HS-27A (cell line): ENCODE data around the gene TMPRSS13.
"Not testable (repeated sequence)": the region's sequence is repeated elsewhere in the genome, so short reads cannot be mapped to it uniquely, and the experiment has no call there.

Experiments used
- DNase-seq: peaks from one replicate; pipeline ENCODE4 v3.0.0-alpha.2; 2012; ENCODE audit warnings: low read depth, missing footprints

TMPRSS13 gene

GRCh38 chr11:117872975-117873827 lies 56.0 kb downstream of the TMPRSS13 start:
- no peak for DNase-seq

DNA sequence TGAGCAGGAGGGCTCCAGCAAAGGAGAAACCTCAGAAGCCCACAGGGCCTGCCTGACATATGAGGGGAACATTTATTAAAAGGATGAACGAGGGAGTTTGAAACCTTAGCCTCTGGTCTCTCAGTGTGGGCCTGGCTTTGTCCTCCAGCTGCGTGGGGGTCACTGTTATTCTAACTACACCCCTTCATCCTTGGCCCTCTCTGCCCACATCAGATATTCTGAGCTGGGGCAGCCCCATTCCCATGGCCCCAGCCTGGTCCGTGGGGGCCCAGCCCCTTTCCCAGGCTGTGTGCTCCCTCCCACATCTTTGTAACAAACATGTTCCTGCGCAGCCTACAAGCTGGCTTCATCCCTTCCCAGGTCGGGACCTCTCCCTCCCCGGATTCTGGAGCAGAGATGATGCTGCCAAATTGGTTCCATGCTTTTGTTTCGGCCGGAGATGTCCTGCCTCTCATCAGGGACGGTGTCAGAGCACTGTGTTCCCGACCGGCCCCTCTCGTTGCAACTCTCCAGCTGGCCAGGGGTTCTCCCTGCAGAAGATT lies 56.7 kb downstream of the TMPRSS13 start:
- DNase-seq: no peak

DNA sequence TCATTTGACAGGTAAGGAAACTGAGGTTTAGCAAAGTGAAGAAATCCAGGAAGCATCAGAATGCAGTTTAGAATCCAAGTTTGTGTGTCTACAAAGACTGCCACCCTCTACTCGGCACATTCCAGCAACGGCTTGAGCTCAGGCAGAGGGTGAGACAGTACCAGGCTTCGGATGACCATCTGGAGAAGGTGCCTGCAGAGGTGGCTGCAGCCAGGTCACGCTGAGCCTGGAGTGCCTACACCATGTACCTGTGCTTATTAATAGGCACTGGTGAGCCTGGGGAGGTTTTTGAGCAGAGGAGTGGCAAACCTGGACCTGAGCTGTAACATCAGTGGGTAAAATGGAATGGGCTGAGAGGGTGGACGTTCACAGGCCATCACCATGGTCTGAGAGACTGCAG lies 57.4 kb downstream of the TMPRSS13 start:
- no peak for DNase-seq

DNA sequence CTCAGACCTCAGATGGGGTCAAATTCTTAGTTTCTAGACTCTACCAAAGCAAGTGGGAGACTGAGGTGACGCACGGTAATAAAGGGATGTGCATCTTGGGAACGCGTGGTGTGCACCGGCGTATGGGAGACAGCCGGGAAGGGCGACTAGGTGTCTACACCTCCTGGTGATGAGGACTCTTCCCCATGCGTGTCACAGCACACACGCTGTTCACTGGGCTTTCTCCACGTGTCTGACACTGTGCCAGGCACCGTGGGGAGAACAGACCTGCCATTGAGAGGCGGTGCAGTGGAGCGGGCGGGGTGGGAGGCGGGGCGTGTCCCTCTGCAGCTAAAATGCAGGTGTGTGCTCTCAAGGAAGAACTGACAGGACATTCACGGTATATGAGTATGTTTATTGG lies 58.0 kb downstream of the TMPRSS13 start:
- no peak for DNase-seq

DNA sequence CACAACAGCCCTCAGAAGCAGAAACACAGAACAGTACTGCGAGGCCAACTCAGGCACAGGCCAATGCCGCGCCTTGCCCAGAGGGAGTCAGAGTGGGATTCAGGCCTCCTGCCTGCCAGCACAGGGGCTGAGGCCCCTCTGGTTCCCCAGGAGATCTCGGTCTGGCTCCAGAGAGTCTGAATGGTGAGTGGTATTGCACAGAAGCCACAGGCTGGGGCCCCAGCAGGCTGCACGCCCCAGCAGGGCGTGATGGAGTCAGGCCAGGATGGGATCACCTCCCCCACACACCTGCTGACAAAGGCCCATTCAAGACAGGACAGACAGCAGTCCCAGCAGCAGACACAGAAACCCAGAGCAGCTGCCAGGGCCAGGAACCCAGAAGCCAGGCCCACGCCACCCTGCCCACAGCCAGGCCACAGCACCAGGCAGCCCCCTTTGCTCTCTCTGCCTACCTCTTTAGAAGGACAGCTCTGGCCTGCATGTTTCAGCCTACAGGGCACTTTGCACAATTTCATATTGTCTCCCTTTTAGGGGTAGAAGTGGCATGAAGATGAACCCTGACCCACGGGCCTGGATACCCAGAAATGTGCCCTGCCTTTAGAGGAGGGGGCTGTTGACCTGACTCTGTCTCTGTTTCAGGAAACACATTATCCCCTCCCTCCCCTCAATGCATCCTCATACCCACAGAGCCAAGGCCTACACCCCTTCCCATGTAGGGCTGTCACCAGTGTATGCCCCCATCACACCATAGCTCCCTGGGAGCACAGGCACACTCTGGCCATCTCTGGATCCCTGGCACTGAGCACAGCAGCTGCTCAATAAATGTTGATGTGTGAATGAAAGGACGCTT lies 58.9 kb downstream of the TMPRSS13 start:
- no peak for DNase-seq

GRCh38 chr11:117869604-117870003 lies 59.6 kb downstream of the TMPRSS13 start:
- DNase-seq: no peak

GRCh38 chr11:117868815-117869561 lies 60.2 kb downstream of the TMPRSS13 start:
- no peak for DNase-seq

GRCh38 chr11:117868088-117868487 lies 61.1 kb downstream of the TMPRSS13 start:
- DNase-seq: no peak

DNA sequence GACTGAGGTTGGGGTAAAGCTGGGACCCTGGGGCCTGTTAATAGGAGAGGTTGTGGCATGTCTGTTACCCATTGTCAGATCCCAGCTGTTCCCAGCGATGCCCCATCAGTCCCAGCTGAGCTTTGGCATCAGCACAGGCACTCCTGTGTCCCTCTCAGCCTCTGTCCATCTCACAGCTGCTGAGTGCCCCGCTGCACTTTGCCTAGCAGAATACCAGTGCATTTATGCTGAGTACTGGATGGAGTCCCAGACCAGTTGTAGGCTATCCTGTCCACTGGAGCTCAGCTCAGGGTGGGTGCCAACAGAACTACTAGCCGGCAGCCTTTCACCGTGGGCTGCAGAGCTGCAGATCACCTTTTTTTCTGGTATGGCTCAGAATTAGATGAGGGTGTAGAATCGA lies 62.7 kb downstream of the TMPRSS13 start:
- no peak for DNase-seq

- not testable (repeated sequence) for DNase-seq
Observed at GRCh38 chr11:117865546-117865945, 63.7 kb downstream of the TMPRSS13 start.

GRCh38 chr11:117863383-117863782 lies 65.8 kb downstream of the TMPRSS13 start:
- DNase-seq: no peak

- DNase-seq: no peak
Observed at GRCh38 chr11:117862753-117863152, 66.4 kb downstream of the TMPRSS13 start.

DNA sequence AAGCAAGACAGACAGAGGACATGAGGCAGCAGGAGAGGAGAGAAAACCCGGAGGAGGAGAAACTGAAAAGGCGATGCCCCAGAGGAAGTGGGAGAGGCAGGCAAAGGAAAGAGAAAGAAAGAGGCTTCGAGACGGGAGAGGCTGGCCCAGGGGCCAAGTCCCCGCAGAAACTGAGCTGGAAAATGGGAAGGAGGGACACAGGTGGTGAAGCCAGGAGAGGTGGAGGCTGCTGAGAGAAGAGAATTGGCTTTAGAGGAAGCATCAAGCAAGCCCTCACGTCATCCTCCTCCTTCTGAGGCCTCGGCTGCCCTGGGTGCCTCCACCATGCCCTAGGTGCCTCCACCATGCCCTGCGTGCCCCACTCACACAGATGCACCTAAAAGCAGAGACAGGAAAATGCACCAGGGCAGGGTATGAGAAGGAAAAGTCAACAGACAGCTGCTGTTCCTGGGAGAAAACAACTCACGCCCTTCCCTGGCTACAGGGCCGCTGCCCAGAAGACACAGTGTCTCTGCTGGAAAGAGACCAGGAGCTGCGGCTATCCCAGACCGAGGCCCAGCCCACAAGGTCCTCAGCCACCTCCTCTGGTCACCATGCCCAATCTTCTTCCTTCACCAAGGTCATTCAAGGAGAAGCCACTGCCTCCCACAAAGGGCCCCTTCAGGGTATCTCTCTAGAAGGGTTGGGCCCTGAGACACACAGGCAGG lies 67.0 kb downstream of the TMPRSS13 start:
- DNase-seq: no peak

- DNase-seq: no peak
Observed at GRCh38 chr11:117861151-117862018, 67.8 kb downstream of the TMPRSS13 start.

DNA sequence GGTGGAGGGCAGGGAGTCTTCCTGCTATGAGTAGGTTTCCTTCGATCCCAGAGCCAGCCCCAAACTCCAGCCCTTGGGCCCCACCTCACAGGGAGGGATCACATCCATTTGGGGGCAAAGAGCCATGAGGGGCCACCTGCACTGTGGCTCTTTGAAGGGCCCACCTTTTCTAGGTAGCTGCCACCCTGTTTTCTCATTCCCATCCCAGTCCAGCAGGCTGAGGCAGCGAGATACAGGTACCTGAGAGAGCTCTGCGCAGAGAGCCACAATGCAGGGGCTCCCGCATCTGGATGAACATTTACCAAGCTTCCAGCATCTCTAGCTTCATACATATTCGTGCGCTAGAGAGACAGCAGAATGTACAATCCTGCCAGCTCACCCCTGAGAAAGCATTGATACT lies 69.1 kb downstream of the TMPRSS13 start:
- no peak for DNase-seq

GRCh38 chr11:117859488-117860112 lies 69.6 kb downstream of the TMPRSS13 start:
- DNase-seq: no peak

DNA sequence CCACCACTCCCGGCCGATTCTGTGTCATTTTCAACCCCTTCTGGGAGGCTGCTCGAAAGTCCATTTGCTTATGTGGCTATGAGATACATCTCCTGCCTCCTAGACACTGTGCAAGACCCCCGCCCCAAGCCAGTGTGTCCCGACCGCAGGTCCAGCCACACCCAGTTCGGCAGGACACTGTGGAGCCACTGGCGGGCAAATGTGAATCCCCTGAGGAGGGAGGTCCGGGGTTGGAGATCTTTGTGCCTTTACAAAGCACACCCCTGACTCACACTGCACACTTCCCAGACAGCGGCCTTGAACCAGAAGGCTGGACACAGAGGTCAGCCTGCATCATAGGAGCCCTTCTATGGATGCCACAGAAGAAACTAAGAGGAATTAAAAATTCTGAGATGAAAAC lies 70.1 kb downstream of the TMPRSS13 start:
- no peak for DNase-seq

GRCh38 chr11:117857734-117858414 lies 71.3 kb downstream of the TMPRSS13 start:
- DNase-seq: no peak

GRCh38 chr11:117855912-117856651 lies 73.1 kb downstream of the TMPRSS13 start:
- no peak for DNase-seq
